ENCODE data around the gene CARD19. TPM values are rescaled to one million over a fixed set of nuclear protein-coding genes. Genes with fewer than 3 reads are reported as not detected.

The CARD19 gene
- total and polyA plus RNA-seq, 2 of the 8 experiments (the other 6 are each of a cell fraction or from before 2014, with no cell fraction given): 21.2 to 112 TPM

DNA sequence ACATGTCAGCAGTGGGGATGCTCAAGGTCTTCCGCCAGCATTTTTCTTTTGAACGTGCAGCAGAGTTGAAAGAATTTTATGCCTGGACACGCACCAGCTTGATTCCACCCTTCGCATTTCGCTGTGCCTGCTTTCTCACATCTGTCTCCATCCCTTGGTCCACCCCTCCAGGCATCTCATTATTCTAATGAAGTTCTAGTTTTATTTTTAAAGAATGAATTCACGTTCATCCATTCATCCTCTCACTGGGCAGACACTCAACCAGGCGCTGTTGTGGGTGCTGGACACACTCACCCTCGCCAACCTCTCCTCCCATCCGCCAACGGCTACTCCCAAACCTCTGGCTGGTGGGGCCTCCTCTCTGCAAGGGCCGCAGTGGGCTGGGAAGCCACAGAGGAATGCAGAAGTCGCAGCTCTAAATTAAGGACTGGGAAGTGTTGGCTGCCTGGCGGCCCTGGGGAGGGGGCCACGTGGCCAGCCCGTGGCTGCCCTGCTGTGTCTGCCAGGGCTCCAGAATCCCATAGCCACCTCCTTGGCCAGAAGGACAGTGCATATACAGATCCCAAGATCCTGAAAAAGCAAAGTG lies 30.8 kb upstream of the CARD19 start (continued):
- TF ChIP-seq RBBP5 (IDR thresholded peaks at IDR 0.05; ENCODE audit: borderline replicate concordance, low read depth, low read length): no peak
- TF ChIP-seq PHF8 (conservative IDR thresholded peaks at IDR 0.05; ENCODE audit: low read depth, low read length): no peak

All from H1 (cell line).